Measurements from ENCODE around the gene OSBPL5. TPM values are rescaled to one million over a fixed set of nuclear protein-coding genes. Genes with fewer than 3 reads are reported as not detected.

OSBPL5 gene
- 55.2 TPM for total RNA-seq (ENCODE audit: unreplicated experiment)
- long read RNA-seq, transcript OSBPL5-201 (22 exons, 3,889 nt) = major isoform, 9 of 18 reads
- long read RNA-seq, partial matches to known transcripts = 7 of 18 reads
- long read RNA-seq, other reads (novel, unspliced or antisense) = 2 of 18 reads

GRCh38 chr11:3165152-3165705 lies at the start of gene OSBPL5:
Gene OSBPL5, minus strand, starts transcription at chr11:3165310. Its CDS starts 36,162 bp downstream, at chr11:3129148.
- H3K9me3 Mint-ChIP-seq (ENCODE audit: unreplicated experiment) = no peaks in the 10 kb centered on the region
- peak within 1 kb of the TSS; percentile 92 for H3K4me3 Mint-ChIP-seq (ENCODE audit: unreplicated experiment)
- peaks cover 19% of the 10 kb centered on the region for H3K4me1 Mint-ChIP-seq (ENCODE audit: unreplicated experiment)
- TF ChIP-seq CTCF (IDR thresholded peaks at IDR 0.05; ENCODE audit: unreplicated experiment) = no peak
- peaks cover 15% of the 10 kb centered on the region for H3K27me3 Mint-ChIP-seq (ENCODE audit: unreplicated experiment)
- peaks cover 4% of the 10 kb centered on the region for H3K36me3 Mint-ChIP-seq (ENCODE audit: low read depth, unreplicated experiment)
- peak; percentile 60 for DNase-seq (ENCODE audit: low spot score)
- H3K27ac Mint-ChIP-seq (ENCODE audit: unreplicated experiment) = peak within 1 kb of the TSS; percentile 48

GRCh38 chr11:3214420-3214699 lies 49.2 kb upstream of the OSBPL5 start:
- H3K27ac Mint-ChIP-seq (ENCODE audit: unreplicated experiment) = no peak overlapping the region
- no peak overlapping the region for H3K4me3 Mint-ChIP-seq (ENCODE audit: unreplicated experiment)
- no peak for TF ChIP-seq CTCF (IDR thresholded peaks at IDR 0.05; ENCODE audit: unreplicated experiment)
- H3K4me1 Mint-ChIP-seq (ENCODE audit: unreplicated experiment) = peaks cover 51% of the 10 kb centered on the region
- no peaks in the 10 kb centered on the region for H3K9me3 Mint-ChIP-seq (ENCODE audit: unreplicated experiment)
- peaks cover 14% of the 10 kb centered on the region for H3K27me3 Mint-ChIP-seq (ENCODE audit: unreplicated experiment)
- no peak for DNase-seq (ENCODE audit: low spot score)
- no peaks in the 10 kb centered on the region for H3K36me3 Mint-ChIP-seq (ENCODE audit: low read depth, unreplicated experiment)

GRCh38 chr11:3213659-3214419 lies 48.7 kb upstream of the OSBPL5 start:
- peaks cover 55% of the 10 kb centered on the region for H3K4me1 Mint-ChIP-seq (ENCODE audit: unreplicated experiment)
- H3K4me3 Mint-ChIP-seq (ENCODE audit: unreplicated experiment) = peak overlapping the region; percentile 68
- H3K27me3 Mint-ChIP-seq (ENCODE audit: unreplicated experiment) = peaks cover 14% of the 10 kb centered on the region
- no peak for TF ChIP-seq CTCF (IDR thresholded peaks at IDR 0.05; ENCODE audit: unreplicated experiment)
- H3K9me3 Mint-ChIP-seq (ENCODE audit: unreplicated experiment) = no peaks in the 10 kb centered on the region
- H3K36me3 Mint-ChIP-seq (ENCODE audit: low read depth, unreplicated experiment) = no peaks in the 10 kb centered on the region
- DNase-seq (ENCODE audit: low spot score) = no peak
- H3K27ac Mint-ChIP-seq (ENCODE audit: unreplicated experiment) = peak overlapping the region; percentile 90

- Mint-ChIP-seq H3K4me1 (ENCODE audit: unreplicated experiment) (peaks cover 29% of the 10 kb centered on the region), H3K9me3 (ENCODE audit: unreplicated experiment) (no peaks in the 10 kb centered on the region), H3K27ac (ENCODE audit: unreplicated experiment) (no peak overlapping the region), H3K27me3 (ENCODE audit: unreplicated experiment) (peaks cover 8% of the 10 kb centered on the region), H3K4me3 (ENCODE audit: unreplicated experiment) (no peak overlapping the region), H3K36me3 (ENCODE audit: low read depth, unreplicated experiment) (no peaks in the 10 kb centered on the region)
- no peak for DNase-seq (ENCODE audit: low spot score)
- TF ChIP-seq CTCF (IDR thresholded peaks at IDR 0.05; ENCODE audit: unreplicated experiment) = no peak
Observed at GRCh38 chr11:3208272-3208671, 43.2 kb upstream of the OSBPL5 start.

Data from endothelial cell (in vitro differentiated cells).